Neural cell (in vitro differentiated cells): ENCODE data around the gene AIFM1. TPM values are rescaled to one million over a fixed set of nuclear protein-coding genes. Genes with fewer than 3 reads are reported as not detected.

ENCODE experiments used
- H2AFZ ChIP-seq: fragments of 200-600, 300-800 bp; sonication (generic), shearing (Covaris generic); 2 replicates; pipeline ENCODE4 v1.6.0; 2014; ENCODE audit warnings: low read depth, mild to moderate bottlenecking, antibody characterized with exemption, low read length, moderate library complexity
- H3F3A ChIP-seq: fragments of 200-600 bp; shearing (Covaris generic); 2 replicates; pipeline ENCODE4 v1.6.1; 2016; ENCODE audit warnings: mild to moderate bottlenecking, moderate library complexity, mixed read lengths, antibody characterized with exemption, low read length; ENCODE audit not compliant: insufficient read depth, poor library complexity, severe bottlenecking
- H3K27ac ChIP-seq: fragments of 200-600, 300-800 bp; sonication (generic), shearing (Covaris generic); 2 replicates; pipeline ENCODE4 v1.5.1; 2014; ENCODE audit warnings: mild to moderate bottlenecking, low read length, moderate library complexity
- H3K27me3 ChIP-seq: fragments of 300-800, 200-600 bp; sonication (generic), shearing (Covaris generic); 2 replicates; pipeline ENCODE4 v1.6.0; 2014; ENCODE audit warnings: mild to moderate bottlenecking, low read depth, low read length, moderate library complexity; ENCODE audit not compliant: insufficient read depth
- H3K36me3 ChIP-seq: fragments of 300-800, 200-600 bp; sonication (generic), shearing (Covaris generic); 2 replicates; pipeline ENCODE4 v1.5.1; 2014; ENCODE audit warnings: mild to moderate bottlenecking, antibody characterized with exemption, low read length, moderate library complexity; ENCODE audit not compliant: insufficient read depth
- H3K4me2 ChIP-seq: fragments of 300-800, 200-600 bp; sonication (generic), shearing (Covaris generic); 2 replicates; pipeline ENCODE4 v1.6.0; 2014; ENCODE audit warnings: mild to moderate bottlenecking, low read length
- H3K4me3 ChIP-seq: fragments of 300-800, 200-600 bp; sonication (generic), shearing (Covaris generic); 2 replicates; pipeline ENCODE4 v1.5.1; 2014; ENCODE audit warnings: mild to moderate bottlenecking, low read length, moderate library complexity
- H3K79me2 ChIP-seq: fragments of 200-600 bp; shearing (Covaris generic); replicated peaks from 2 replicates; pipeline ENCODE4 v1.6.0; 2014; ENCODE audit warnings: mild to moderate bottlenecking, low read length, moderate library complexity; ENCODE audit not compliant: insufficient read depth
- H3K9ac ChIP-seq: fragments of 300-800, 200-600 bp; sonication (generic), shearing (Covaris generic); 2 replicates; pipeline ENCODE4 v1.6.1; 2016; ENCODE audit warnings: mild to moderate bottlenecking, low read length, mixed read lengths
- H3K9me2 ChIP-seq: fragments of 200-600 bp; shearing (Covaris generic); 2 replicates; pipeline ENCODE4 v1.6.1; 2016; ENCODE audit warnings: mild to moderate bottlenecking, low read length, mixed read lengths; ENCODE audit not compliant: insufficient read depth
- H3K9me3 ChIP-seq: fragments of 200-600, 300-800 bp; sonication (generic), shearing (Covaris generic); 2 replicates; pipeline ENCODE4 v1.6.1; 2016; ENCODE audit warnings: mild to moderate bottlenecking, mixed run types, low read length, moderate library complexity, mixed read lengths
- H4K20me1 ChIP-seq: fragments of 200-600 bp; shearing (Covaris generic); 2 replicates; pipeline ENCODE4 v1.6.1; 2016; ENCODE audit warnings: mild to moderate bottlenecking, mixed run types; ENCODE audit not compliant: insufficient read depth
- CTCF ChIP-seq: fragments of 450-650 bp; IDR thresholded peaks from 2 replicates; pipeline ENCODE4 v1.5.1; 2014; ENCODE audit warnings: antibody characterized with exemption, mild to moderate bottlenecking, moderate library complexity; ENCODE audit not compliant: poor library complexity, severe bottlenecking
- EP300 ChIP-seq: fragments of 450-650 bp; conservative IDR thresholded peaks from 2 replicates; pipeline ENCODE4 v1.6.1; 2014; ENCODE audit warnings: antibody characterized with exemption, mild to moderate bottlenecking, moderate library complexity; ENCODE audit not compliant: poor library complexity, severe bottlenecking
- EZH2 ChIP-seq: fragments of 200-600, 300-800 bp; shearing (Covaris generic), sonication (generic); IDR thresholded peaks from 2 replicates; pipeline ENCODE4 v1.6.1; 2014; ENCODE audit warnings: antibody characterized with exemption, low read length, borderline replicate concordance, mild to moderate bottlenecking; ENCODE audit not compliant: insufficient read depth, poor library complexity, severe bottlenecking
- MXI1 ChIP-seq: fragments of 450-650 bp; conservative IDR thresholded peaks from 2 replicates; pipeline ENCODE4 v1.6.1; 2014; ENCODE audit warnings: antibody characterized with exemption, mild to moderate bottlenecking; ENCODE audit not compliant: poor library complexity, severe bottlenecking
- POLR2AphosphoS5 ChIP-seq: IDR thresholded peaks from 2 replicates; pipeline ENCODE4 v1.6.1; 2012
- RAD21 ChIP-seq: fragments of 450-650 bp; conservative IDR thresholded peaks from 2 replicates; pipeline ENCODE4 v1.6.1; 2014; ENCODE audit warnings: antibody characterized with exemption, mild to moderate bottlenecking, moderate library complexity
- REST ChIP-seq: IDR thresholded peaks from 2 replicates; pipeline ENCODE4 v1.6.1; 2012; ENCODE audit warnings: borderline replicate concordance
- SMC3 ChIP-seq: fragments of 450-650 bp; conservative IDR thresholded peaks from 2 replicates; pipeline ENCODE4 v1.6.1; 2014; ENCODE audit warnings: antibody characterized with exemption, mild to moderate bottlenecking, moderate library complexity; ENCODE audit not compliant: poor library complexity
- TAF1 ChIP-seq: IDR thresholded peaks from 2 replicates; pipeline ENCODE4 v1.6.1; 2012; ENCODE audit warnings: low read depth
- polyA plus RNA-seq: library from polyadenylated mRNA; depleted of rRNA; stranded (reverse); fragments of >200 nt; gene quantifications from 2 replicates; pipeline ENCODE4 v1.2.3, GENCODE V29; 2014

Gene AIFM1
- polyA plus RNA-seq, 1 donor from 2014 or later, result 24.3 TPM

- TF ChIP-seq TAF1 (no peak), POLR2AphosphoS5 (peak; percentile 51), EP300 (peak; percentile 37)
- Histone ChIP-seq H3K27me3 (no peaks in the 10 kb centered on the region), H3K79me2 (peaks cover 8% of the 10 kb centered on the region), H3K27ac (peak overlapping the region; percentile 60), H3K9me2 (no peaks in the 10 kb centered on the region), H2AFZ (no peak overlapping the region), H3K4me2 (no peak overlapping the region), H3K9me3 (no peaks in the 10 kb centered on the region), H3K36me3 (no peaks in the 10 kb centered on the region), H3F3A (no peaks in the 10 kb centered on the region), H3K9ac (peak overlapping the region; percentile 23), H3K4me3 (peak overlapping the region; percentile 39), H4K20me1 (no peaks in the 10 kb centered on the region)
These were observed 14.1 kb upstream of the AIFM1 start for GRCh38 chrX:130179579-130180215.

GRCh38 chrX:130179170-130179569 lies 13.5 kb upstream of the AIFM1 start:
- Histone ChIP-seq H3K4me3 (peak overlapping the region; percentile 39), H3F3A (no peaks in the 10 kb centered on the region), H3K27me3 (no peaks in the 10 kb centered on the region), H4K20me1 (no peaks in the 10 kb centered on the region), H3K4me2 (no peak overlapping the region), H3K9ac (peak overlapping the region; percentile 23), H3K9me3 (no peaks in the 10 kb centered on the region), H2AFZ (no peak overlapping the region), H3K79me2 (peaks cover 12% of the 10 kb centered on the region), H3K9me2 (no peaks in the 10 kb centered on the region), H3K36me3 (no peaks in the 10 kb centered on the region), H3K27ac (peak overlapping the region; percentile 60)
- no peak for TF ChIP-seq MXI1
- TF ChIP-seq EP300, result no peak
- TF ChIP-seq RAD21, result no peak
- no peak for TF ChIP-seq REST
- TF ChIP-seq CTCF, result no peak

- Histone ChIP-seq H3K27me3 (no peaks in the 10 kb centered on the region), H3K36me3 (no peaks in the 10 kb centered on the region), H3K4me2 (no peak overlapping the region), H3K9me3 (no peaks in the 10 kb centered on the region), H4K20me1 (no peaks in the 10 kb centered on the region), H3F3A (no peaks in the 10 kb centered on the region), H3K9ac (no peak overlapping the region), H3K9me2 (no peaks in the 10 kb centered on the region), H3K27ac (no peak overlapping the region), H3K79me2 (peaks cover 30% of the 10 kb centered on the region), H3K4me3 (peak overlapping the region; percentile 58), H2AFZ (no peak overlapping the region)
- TF ChIP-seq SMC3 (no peak), REST (no peak), POLR2AphosphoS5 (no peak), TAF1 (no peak), MXI1 (no peak), CTCF (no peak), EZH2 (no peak), EP300 (no peak), RAD21 (no peak)
These were observed 11.3 kb upstream of the AIFM1 start for GRCh38 chrX:130176942-130177341.
